T-helper 1 cell treated with Interleukin-12 subunit alpha and Interleukin-12 subunit beta and Interleukin-4 antibody, amounts not matched to agents 30 ng/mL and 1 ng/mL, for 36 hours (primary cell): ENCODE data around the gene PNPLA7. TPM values are rescaled to one million over a fixed set of nuclear protein-coding genes. Genes with fewer than 3 reads are reported as not detected.
"Not testable (repeated sequence)": the region's sequence is repeated elsewhere in the genome, so short reads cannot be mapped to it uniquely, and the experiment has no call there.

Experiments
- intact Hi-C: fragments of 100-400 bp; cut with micrococcal nuclease; formaldehyde crosslinking; loops from one replicate; pipeline ENCODE4 v1.15.1; 2024
- total RNA-seq: library from RNA; stranded (reverse); gene quantifications from 2 replicates; pipeline ENCODE4 v1.2.3, GENCODE V29; 2022

The PNPLA7 gene
- total RNA-seq, 1 donor from 2014 or later, result 3.5 TPM

DNA sequence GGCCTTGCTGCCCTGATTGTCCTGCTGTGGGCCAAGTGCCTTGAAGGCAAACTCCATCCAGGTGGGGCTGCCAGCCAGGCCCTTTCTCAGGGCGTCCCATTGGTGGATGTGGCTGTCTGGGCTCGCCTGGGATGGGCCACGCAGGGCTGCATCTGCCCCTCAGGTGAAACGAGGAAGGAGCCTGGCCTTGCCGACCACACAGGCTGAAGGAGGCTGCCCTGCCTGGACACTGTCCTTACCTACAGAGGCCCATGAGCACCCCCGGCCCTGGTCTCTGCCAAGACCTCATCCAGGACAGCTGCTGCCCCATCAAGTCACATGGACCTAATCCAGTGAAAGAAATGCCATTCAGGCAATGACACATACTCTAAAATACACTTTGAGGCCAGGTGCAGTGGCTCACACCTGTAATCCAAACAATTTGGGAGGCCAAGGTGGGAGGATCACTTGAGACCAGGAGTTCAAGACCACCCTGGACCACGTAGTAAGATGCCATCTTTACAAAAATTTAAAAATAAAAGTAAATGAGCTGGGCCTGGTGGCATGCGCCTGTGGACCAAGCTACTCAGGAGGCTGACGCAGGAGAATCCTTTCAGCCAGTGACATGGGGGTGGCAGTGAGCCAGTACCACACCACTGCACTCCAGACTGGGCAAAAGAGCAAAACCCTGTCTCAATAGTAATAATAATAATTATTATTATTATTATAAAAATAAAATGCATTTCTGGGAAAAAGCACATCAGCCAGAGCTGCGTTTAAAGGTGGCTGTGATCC, 33.9 kb downstream of the PNPLA7 start:
- intact Hi-C loops, result no loop called here

DNA sequence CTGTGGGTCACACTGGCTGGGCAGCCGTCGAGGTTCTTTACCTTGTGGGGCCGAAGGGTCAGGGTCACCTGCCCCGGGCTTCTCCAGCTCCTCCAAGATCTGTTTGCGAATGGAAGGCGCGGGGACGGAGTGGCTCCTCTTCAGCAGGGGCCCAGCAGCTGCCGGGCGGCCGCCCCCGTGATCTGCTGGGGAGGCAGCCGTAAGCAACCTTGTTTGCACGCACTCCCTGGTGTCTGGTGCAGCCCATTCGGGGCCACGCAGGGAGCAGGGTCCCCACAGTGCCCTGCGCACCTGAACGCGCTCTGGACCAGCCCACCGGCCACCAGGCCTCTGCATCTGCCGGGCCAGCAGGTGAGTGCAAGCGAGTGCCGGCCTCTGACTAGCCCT, 34.9 kb downstream of the PNPLA7 start:
- intact Hi-C loops, result no loop called here

DNA sequence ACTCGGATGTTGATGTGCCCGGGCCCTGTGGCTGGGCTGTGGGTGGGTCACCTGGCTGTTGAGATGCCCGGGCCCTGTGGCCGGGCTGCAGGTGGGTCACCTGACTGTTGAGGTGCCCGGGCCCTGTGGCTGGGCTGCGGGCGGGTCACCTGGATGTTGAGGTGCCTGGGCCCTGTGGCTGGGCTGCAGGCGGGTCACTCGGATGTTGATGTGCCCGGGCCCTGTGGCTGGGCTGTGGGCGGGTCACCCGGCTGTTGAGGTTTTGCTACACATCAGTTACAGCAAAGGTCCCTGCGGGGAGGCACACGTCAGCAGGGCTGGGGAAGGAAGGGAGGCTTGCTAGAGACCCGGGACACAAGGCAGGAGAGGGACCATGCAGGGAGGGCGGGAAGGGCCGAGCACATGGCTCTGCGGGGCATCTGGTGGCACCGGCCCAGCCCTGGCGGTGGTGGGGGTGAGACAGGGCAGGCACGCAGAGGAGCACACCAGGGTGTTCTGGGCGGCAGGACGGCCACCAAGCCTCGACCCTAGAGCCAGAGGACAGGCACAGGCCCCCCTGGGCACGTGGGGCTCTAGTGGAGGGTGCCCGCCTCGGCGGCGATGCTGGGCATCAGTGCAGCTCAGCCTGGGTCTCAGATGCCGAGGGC, 35.4 kb downstream of the PNPLA7 start:
- intact Hi-C loops, result no loop called here

DNA sequence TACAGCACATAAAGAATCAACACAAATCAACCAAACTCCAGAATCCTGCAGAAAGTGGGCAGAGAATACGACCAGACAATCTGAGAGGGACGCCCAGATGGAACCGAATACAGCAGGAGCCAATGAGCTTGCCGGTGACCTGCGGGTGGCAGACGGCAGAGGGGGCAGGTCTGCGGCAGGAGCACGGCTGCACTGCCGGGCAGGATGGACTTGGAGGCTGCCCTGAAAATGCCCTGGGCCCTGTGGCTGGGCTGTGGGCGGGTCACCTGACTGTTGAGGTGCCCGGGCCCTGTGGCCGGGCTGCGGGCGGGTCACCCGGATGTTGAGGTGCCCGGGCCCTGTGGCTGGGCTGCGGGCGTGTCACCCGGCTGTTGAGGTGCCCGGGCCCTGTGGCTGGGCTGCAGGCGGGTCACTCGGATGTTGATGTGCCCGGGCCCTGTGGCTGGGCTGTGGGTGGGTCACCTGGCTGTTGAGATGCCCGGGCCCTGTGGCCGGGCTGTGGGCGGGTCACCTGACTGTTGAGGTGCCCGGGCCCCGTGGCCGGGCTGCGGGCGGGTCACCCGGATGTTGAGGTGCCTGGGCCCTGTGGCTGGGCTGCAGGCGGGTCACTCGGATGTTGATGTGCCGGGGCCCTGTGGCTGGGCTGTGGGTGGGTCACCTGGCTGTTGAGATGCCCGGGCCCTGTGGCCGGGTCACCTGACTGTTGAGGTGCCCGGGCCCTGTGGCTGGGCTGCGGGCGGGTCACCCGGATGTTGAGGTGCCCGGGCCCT, 36.2 kb downstream of the PNPLA7 start:
- intact Hi-C loops, result not testable (repeated sequence)

DNA sequence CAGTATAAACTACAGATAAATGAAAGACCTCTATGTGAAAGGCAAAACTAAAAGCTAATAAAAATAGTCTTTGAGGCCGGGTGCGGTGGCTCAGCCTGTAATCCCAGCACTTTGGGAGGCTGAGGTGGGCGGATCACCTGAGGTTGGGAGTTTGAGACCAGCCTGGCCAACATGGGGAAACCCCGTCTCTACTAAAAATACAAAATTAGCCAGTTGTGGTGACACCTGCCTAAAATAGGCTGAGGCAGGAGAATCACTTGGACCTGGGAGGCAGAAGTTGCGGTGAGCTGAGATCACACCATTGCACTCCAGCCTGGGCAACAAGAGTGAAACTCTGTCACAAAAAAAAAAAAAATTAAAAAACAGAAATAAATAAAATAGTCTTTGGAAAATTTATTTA, 37.1 kb downstream of the PNPLA7 start:
- intact Hi-C loops, result not testable (repeated sequence)

DNA sequence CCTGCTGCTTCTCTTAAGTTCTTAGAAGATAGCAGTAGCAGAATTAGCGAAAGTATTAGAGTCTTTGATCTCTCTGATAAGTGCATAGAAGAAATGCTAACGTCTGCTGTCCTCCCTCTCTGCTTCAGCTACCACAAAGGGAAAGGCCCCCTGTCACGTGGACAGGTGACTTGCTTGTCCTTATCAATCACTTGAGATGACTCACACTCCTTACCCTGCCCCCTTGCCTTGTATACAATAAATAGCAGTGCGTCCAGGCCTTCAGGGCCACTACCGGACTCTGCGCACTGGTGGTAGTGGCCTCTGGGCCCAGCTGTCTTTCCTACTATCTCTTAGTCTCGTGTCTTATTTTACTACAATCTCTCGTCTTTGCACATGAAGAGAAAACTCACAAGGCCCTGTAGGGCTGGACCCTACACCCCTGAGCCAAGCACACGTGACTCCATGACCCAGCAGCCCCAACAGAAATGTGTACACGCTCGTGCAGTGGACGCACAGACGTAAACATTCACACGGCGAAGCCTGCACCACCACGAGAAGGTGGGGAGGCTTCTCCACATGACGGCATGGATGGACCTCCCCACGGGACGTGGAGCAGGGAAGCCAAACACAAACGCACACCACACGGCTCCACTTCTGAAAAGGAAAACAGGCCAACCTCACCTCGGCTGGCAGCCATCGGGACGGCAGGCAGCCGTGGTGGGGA, 38.3 kb downstream of the PNPLA7 start:
- intact Hi-C loops, result no loop called here

DNA sequence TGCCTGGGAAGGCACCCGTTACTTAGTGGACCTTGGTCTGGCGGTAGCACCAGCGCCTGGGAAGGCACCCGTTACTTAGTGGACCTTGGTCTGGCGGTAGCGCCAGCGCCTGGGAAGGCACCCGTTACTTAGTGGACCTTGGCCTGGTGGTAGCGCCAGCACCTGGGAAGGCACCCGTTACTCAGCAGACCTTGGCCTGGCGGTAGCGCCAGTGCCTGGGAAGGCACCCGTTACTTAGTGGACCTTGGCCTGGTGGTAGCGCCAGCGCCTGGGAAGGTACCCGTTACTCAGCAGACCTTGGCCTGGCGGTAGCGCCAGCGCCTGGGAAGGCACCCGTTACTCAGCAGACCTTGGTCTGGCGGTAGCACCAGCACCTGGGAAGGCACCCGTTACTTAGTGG, 39.1 kb downstream of the PNPLA7 start:
- intact Hi-C loops, result not testable (repeated sequence)

DNA sequence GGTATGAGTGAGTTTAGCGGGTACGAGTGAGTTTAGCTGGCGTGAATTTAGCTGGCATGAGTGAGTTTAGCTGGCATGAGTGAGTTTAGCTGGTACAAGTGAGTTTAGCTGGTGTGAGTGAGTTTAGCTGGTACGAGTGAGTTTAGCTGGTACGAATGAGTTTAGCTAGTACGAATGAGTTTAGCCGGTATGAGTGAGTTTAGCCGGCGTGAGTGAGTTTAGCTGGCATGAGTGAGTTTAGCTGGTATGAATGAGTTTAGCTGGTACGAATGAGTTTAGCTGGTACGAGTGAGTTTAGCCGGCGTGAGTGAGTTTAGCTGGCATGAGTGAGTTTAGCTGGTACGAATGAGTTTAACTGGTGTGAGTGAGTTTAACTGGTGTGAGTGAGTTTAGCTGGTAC, 41.0 kb downstream of the PNPLA7 start:
- intact Hi-C loops, result no loop called here

DNA sequence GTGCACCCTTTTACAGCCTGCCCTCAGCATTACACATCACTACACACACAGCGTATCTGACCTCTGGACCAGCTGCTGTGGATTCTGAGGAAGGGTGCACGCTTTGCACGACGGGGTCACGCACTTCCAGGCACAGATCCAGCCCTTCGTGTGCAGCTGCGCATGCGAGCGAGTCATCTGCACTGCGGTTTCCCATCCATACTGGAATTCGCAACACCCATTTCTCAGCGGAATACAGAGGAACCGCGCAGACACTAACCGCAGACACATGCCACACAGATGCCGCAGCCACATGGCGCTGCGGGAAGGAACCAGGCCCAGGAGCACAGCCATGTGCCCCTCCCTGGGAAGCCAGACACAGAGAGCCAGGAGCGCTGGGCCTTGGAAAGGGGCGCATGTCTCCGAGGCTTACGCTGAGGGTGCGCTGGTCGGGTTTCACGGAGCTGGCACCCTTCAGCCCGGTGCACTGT, 43.5 kb downstream of the PNPLA7 start:
- intact Hi-C loops, result no loop called here

DNA sequence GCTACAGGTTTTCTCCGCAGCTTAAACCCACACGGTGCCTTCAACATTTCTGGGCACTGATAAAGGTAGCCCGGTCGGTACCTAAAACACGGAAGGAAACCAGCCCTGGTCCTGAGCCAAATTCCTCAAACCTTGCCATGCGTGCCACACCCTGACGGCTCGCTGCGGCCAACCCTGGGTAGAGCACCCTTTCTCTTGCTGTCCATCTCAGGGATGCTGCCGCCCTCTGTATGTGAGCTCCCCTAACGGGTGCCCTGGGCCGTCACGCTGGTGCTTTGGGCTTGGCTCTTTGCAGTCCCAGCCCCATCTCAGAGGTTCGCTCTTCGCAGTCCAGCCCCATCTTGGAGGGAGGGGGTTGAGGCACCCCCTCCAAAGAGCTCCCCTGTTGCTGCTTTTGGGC, 43.9 kb downstream of the PNPLA7 start:
- intact Hi-C loops, result no loop called here

DNA sequence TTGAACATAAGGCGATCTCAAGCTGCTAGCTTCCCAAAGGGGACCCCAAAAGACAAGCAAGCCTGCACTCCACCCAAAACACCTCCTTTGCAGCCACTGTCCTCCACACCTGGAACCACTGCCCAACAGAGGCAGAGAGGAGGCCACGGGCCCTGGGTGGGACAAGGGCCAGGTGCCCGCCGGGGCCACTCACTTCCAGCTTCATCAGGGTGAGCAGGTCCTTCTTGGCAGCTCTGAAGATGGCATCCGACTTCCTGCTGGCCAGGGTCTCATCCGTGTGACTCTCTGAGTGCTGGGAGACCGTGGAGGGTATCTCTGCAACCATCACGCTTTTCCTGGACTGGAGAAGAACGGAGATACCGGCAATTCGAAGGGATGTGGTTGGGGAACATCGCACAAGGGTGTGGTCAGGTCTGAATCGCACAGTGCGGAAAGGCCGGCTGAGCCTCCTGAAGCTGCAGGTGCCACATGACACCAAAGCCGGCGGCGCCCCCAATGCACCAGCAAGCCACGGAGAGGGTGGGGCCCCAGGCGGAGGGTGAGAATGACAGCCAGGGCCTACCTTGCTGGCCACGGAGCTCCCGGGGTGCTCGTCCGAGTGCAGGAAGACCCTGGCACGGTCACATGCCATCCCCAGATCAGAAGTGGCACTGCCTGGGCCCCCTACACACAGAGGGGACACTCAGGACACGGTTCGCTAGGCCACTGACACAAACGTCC, 44.6 kb downstream of the PNPLA7 start:
- intact Hi-C loops, result no loop called here

DNA sequence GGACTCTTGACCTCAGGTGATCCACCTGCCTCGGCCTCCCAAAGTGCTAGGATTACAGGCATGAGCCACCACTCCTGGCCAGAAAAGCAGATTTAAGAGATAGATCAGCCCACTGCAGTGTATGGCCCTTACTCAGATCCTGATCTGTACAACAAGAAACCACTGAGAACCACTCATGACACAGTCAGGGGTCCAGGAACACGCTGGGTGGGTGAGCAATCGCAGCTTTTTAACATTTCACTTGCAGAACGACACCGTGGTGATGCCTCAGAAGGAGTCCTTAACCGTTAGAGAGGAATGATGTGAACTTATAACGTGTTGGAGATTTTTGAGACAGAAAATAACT, 45.8 kb downstream of the PNPLA7 start:
- intact Hi-C loops, result no loop called here

DNA sequence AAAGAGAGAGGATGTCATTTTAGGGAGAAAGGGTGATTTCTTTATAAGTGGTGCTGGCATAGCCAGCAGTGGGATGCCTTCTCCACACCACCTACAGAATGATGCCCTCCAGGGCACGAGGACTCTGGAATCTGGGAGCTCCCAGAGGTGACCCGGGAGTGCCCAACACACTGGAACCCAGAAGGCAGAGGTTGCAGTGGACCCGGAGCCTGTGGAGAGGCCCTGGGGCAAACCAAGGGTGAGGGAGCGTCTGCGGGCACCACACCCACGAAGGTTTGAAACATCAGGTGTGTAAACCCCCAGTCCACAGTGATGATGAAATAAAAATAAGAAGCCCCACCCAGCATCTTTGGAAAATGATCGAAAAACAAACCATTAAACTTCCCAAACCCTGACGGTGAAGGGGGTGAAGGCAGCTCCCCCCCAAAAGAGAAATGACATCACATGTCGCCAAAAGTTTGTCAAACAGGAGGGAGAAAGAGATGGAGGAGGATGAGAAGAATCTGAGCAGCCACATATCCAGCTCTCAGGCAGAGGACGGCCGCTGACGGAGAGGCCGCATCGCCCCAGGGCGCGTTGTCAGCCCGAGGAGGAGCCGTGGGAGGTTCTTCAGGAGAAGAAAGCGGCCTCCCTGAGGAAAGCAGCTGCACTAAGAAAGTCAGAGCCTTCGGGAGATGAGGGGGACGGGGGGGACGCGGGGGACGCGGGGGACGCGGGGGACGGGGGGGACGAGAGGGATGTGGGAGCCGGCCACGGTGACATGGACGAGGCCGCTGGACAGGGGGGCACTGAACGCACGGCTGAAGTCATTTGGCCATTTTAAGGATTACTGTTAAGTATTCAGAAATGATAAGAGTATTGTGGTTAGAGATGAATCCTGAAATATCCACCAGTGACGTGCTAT, 47.9 kb downstream of the PNPLA7 start:
- intact Hi-C loops, result no loop called here

DNA sequence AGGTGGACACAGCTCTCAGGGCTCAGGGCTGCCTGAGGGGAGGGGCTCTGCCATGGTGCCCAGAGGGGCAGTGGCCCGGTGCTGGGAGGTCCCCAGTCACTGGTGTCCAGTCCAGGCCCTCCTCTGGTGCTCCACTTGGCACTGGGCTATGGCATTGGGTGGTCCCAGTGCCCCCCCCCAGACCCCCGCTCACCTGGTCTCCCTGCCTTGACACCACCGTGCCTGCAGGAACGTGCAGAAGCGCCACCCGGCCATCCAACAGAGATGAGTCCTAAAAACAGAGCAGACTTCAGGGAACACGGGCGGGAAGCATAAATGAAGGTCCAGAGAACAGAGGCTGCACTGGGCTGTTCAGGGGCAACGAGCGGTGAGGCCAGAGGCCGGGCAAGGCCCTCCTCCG, 48.7 kb downstream of the PNPLA7 start:
- intact Hi-C loops, result no loop called here

DNA sequence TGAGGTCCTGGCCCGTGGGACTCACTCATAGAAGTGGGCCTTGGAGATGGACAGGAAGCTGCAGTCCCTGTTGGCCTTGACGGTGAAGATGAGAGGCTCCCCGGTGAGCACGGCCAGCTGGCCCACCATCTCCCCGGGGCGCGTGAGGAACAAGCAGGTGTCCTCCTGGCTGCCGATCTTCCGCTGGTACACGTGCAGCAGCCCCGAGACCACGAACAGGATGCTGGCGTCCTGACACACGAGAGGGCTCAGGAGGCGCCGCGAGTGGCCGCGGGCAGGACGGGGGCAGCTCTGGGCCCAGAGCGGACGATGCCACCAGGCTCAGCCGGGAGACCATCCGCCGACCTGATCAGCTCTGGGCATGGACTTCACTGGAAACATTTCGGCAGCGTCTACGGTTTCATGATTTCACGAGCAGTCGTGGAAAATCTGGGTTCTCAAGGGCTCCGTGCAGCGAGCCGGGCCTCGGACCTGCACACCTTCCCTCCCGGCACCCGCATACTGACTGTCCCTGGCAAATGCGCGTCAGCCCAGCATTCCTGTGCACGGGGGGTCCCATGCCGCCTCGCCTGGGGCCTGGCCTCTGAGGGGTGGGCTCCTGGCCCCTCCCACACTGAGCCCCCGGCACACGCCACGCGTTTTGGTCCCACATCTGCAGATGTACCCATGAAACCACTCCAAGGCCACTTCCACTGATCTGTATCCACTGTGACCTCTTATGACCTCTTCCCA, 49.4 kb downstream of the PNPLA7 start:
- intact Hi-C loops, result no loop called here

DNA sequence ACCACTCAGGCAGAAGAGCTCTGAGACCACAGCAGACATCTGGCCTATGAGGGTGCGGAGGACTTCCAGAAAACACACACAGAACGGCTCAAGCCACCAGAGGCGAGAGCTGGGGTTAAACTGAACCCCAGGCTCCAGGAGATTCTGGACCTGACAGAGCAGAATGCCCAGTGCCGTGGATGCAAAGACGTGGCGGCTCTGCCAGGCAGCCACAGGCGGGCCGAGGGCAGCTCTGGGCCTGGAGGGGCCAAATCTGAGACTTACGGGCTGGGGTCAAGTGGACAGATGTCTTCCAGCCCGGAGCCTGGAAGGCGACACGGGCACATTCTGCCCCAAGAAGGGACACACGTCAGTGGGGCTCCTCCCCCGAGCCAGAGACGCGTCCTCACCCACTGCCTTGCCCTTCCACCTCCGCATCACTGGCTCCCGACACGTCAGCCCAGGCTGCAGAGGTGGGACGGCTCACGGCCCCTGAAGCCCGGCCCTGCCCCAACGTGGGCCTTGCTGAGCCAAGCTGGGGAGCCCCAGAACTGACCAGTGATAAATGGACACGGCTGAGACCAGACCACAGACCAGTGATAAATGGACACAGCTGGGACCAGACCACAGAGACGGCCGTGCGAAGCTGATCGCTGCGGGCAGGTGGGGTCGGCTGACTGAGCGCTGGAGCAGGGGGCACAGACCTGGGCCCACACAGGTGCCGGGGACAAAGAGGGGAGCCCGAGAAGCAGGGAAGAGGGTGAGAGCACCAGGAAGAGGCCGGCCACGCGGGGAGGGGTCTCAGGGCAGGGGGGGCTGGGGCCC, 50.1 kb downstream of the PNPLA7 start:
- intact Hi-C loops, result no loop called here

DNA sequence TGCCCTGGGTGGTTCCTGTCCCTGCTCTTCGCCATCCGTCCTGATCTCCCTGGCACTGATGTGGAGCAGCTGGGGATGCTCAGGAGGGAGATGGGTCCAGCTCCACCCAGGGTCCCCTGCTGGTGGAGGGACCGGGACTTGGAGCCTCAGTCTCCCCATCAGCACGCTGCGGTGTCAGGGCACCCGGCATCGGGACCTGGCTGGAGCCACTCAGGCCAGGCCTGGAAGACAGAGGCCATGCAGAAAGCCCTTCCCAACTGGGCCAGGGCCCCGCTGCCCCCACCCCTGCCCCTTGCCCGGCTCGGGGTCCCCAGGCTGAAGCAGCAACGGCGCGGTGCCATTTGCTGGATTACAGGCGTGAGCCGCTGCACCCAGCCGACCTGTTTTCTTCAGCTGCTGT, 50.8 kb downstream of the PNPLA7 start:
- intact Hi-C loops, result no loop called here

DNA sequence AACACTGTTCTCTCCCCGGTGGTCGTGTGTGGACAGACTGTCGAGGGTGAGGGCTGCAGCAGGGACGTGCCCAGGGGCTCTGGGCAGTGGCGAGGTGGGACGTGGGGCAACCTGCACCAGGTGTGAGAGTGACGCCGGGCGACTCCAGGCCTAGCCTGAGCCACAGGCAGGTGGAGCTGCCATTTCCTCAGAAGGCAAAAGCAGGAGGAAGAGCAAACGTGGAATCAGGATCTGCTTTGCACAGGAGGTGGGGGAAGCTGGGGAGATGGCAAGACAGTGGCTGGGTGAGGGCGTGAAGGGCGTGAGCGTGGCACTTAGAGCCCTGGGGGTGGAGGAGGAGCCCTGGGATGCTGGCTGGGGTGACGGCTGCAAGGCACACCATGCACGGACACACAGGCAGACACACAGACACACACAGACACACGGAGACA, 51.5 kb downstream of the PNPLA7 start:
- intact Hi-C loops, result no loop called here
